ENCODE measurements around the gene PDE3A. TPM values are rescaled to one million over a fixed set of nuclear protein-coding genes. Genes with fewer than 3 reads are reported as not detected.

Gene PDE3A
- polyA plus RNA-seq, 1 of the 3 experiments (the other 2 are of a cell fraction) = 0.67 TPM

- TF ChIP-seq MAX (IDR thresholded peaks at IDR 0.05; ENCODE audit: low read depth) (no peak), CTCF (IDR thresholded peaks at IDR 0.05) (no peak), NFIC (IDR thresholded peaks at IDR 0.05; ENCODE audit: borderline replicate concordance) (no peak), ELF1 (IDR thresholded peaks at IDR 0.05) (no peak), GATA2 (CRISPR knock-in tag; IDR thresholded peaks at IDR 0.05) (no peak), TAF1 (IDR thresholded peaks at IDR 0.05; ENCODE audit: borderline replicate concordance, low read depth, low read length) (no peak), FOXJ3 (CRISPR knock-in tag; IDR thresholded peaks at IDR 0.05) (no peak), RFX5 (IDR thresholded peaks at IDR 0.05; ENCODE audit: low read length) (no peak), PBX3 (IDR thresholded peaks at IDR 0.05) (no peak), USF1 (IDR thresholded peaks at IDR 0.05; ENCODE audit: borderline replicate concordance, low read depth) (no peak), NRF1 (IDR thresholded peaks at IDR 0.05; ENCODE audit: low read depth, low read length) (no peak), IRF3 (IDR thresholded peaks at IDR 0.05; ENCODE audit: low read depth, low read length) (no peak), SIN3A (IDR thresholded peaks at IDR 0.05; ENCODE audit: borderline replicate concordance, low read depth, low read length) (no peak), SMC3 (IDR thresholded peaks at IDR 0.05; ENCODE audit: low read depth, low read length) (no peak), EP300 (IDR thresholded peaks at IDR 0.05; ENCODE audit: borderline replicate concordance in 1 of 2, low read depth in 1 of 2, low read length in 1 of 2) (no peak), REST (IDR thresholded peaks at IDR 0.05; ENCODE audit: low read depth, low read length) (no peak), CHD2 (IDR thresholded peaks at IDR 0.05; ENCODE audit: low read length, partially characterized antibody) (no peak), RXRA (IDR thresholded peaks at IDR 0.05; ENCODE audit: borderline replicate concordance, low read depth) (no peak)
- CTCF ChIA-PET = interaction anchor here (0.9 to 1.6 kb wide), 2 partner anchors 12 to 122 kb away, joined by 3 to 5 read pairs; no protein-coding TSS in a partner anchor
- Histone ChIP-seq H3K4me3 (ENCODE audit: low read depth in 2 of 2, low read length in 1 of 2) (no peak overlapping the region), H2AFZ (ENCODE audit: low read depth) (no peak overlapping the region), H3K79me2 (ENCODE audit: insufficient read depth) (no peaks in the 10 kb centered on the region), H3K9me3 (no peaks in the 10 kb centered on the region), H3K27me3 (ENCODE audit: insufficient read depth) (no peaks in the 10 kb centered on the region), H3K4me1 (ENCODE audit: control insufficient read depth in 1 of 2, insufficient read depth in 2 of 2, low read depth in 1 of 2, low read length in 1 of 2) (no peaks in the 10 kb centered on the region; a peak in 2 of 4 replicates), H4K20me1 (ENCODE audit: insufficient read depth) (no peaks in the 10 kb centered on the region), H3K9ac (no peak overlapping the region), H3F3A (replicated peaks; ENCODE audit: insufficient read depth) (no peaks in the 10 kb centered on the region), H3K4me2 (no peak overlapping the region), H3K9me2 (no peaks in the 10 kb centered on the region), H3K36me3 (replicated peaks in 1 of 2; ENCODE audit: control insufficient read depth in 1 of 2, insufficient read depth in 2 of 2, low read length in 1 of 2) (no peaks in the 10 kb centered on the region), H3K27ac (ENCODE audit: low read depth in 2 of 2, low read length in 1 of 2) (no peak overlapping the region)
- POLR2A ChIA-PET = no interaction called here
- no peak for DNase-seq
- WGBS (ENCODE audit: low lambda C conversion rate) = 65% methylated on average over 2 of the region's 2 CpGs
Observed at GRCh38 chr12:20577054-20577453, 208.7 kb downstream of the PDE3A start.

Measured in SK-N-SH (cell line).